OCI-M2 (cell line): ENCODE results near the gene TMEM88.

Experiments
- DNase-seq: peaks from one replicate; lab custom pipeline; 2025; ENCODE audit not compliant: unreplicated experiment; lab: John Stamatoyannopoulos, UW

The TMEM88 gene

GRCh38 chr17:7843536-7844291 lies 11.2 kb upstream of the TMEM88 start:
- DNase-seq: no peak

GRCh38 chr17:7844292-7845154 lies 10.3 kb upstream of the TMEM88 start:
- peak; percentile 39 for DNase-seq

GRCh38 chr17:7845359-7846062 lies 9.4 kb upstream of the TMEM88 start:
- DNase-seq: no peak

GRCh38 chr17:7846063-7846735 lies 8.7 kb upstream of the TMEM88 start:
- no peak for DNase-seq

GRCh38 chr17:7846765-7847661 lies 7.9 kb upstream of the TMEM88 start:
- DNase-seq: no peak

- no peak for DNase-seq
These were observed 6.7 kb upstream of the TMEM88 start for GRCh38 chr17:7848131-7848579.

- no peak for DNase-seq
These were observed 6.1 kb upstream of the TMEM88 start for GRCh38 chr17:7848739-7849129.

- DNase-seq: no peak
These were observed 5.6 kb upstream of the TMEM88 start for GRCh38 chr17:7849130-7849750.

- no peak for DNase-seq
These were observed 4.9 kb upstream of the TMEM88 start for GRCh38 chr17:7849751-7850504.

GRCh38 chr17:7850701-7851437 lies 4.0 kb upstream of the TMEM88 start:
- DNase-seq: no peak

GRCh38 chr17:7851438-7852261 lies 3.2 kb upstream of the TMEM88 start:
- DNase-seq: no peak

GRCh38 chr17:7852262-7852670 lies 2.6 kb upstream of the TMEM88 start:
- no peak for DNase-seq

GRCh38 chr17:7852919-7853690 lies 1.8 kb upstream of the TMEM88 start:
- no peak for DNase-seq

GRCh38 chr17:7853691-7854038 lies 1.2 kb upstream of the TMEM88 start:
- DNase-seq: no peak

- DNase-seq: no peak
These were observed 638 bp upstream of the TMEM88 start for GRCh38 chr17:7854078-7854777.

- no peak for DNase-seq
These were observed 769 bp downstream of the TMEM88 start for GRCh38 chr17:7855660-7856010.
